H1 (cell line): ENCODE data around the gene OR5H1. TPM values are rescaled to one million over a fixed set of nuclear protein-coding genes. Genes with fewer than 3 reads are reported as not detected.

Source experiments
- CTCF ChIA-PET: fragments of 300-600 bp; sonication (Branson Sonifier 250); formaldehyde crosslinking; loops from one replicate; lab custom pipeline; 2021; ENCODE audit not compliant: partially characterized antibody; lab: Charles Lee
- POLR2A ChIA-PET: fragments of 300-600 bp; sonication (Branson Sonifier 250); formaldehyde crosslinking; loops from one replicate; lab custom pipeline; 2021; ENCODE audit warnings: inconsistent platforms; ENCODE audit not compliant: partially characterized antibody; lab: Charles Lee
- DNase-seq, 2 experiments: peaks; one replicate each; pipeline versions ENCODE4 v3.0.0 to v3.0.0-alpha.2; 2010 to 2022; ENCODE audit warnings: low spot score in 2 of 2, low read depth in 1 of 2, mixed read lengths in 1 of 2
- FAIRE-seq: peaks from 2 replicates; lab custom pipeline; 2011; peaks lifted over from hg19 to GRCh38; lab: Jason Lieb, UNC
- H2AFZ ChIP-seq: 2 replicates; pipeline ENCODE4 v1.8.1; 2012; ENCODE audit warnings: low read length, inconsistent platforms
- H2AK5ac ChIP-seq: 2 replicates; pipeline ENCODE4 v1.6.1; 2013; ENCODE audit warnings: low read depth, low read length
- H2BK120ac ChIP-seq: replicated peaks from 2 replicates; pipeline ENCODE3; 2013; ENCODE audit warnings: low read depth, low read length, inconsistent platforms
- H2BK12ac ChIP-seq: 2 replicates; pipeline ENCODE4 v1.6.1; 2013; ENCODE audit warnings: low read depth, low read length
- H2BK15ac ChIP-seq: 2 replicates; pipeline ENCODE4 v1.6.1; 2013; ENCODE audit warnings: low read length
- H2BK20ac ChIP-seq: 2 replicates; pipeline ENCODE4 v1.6.1; 2013; ENCODE audit warnings: low read length
- H2BK5ac ChIP-seq: 2 replicates; pipeline ENCODE4 v1.6.1; 2013; ENCODE audit warnings: low read depth, low read length
- H3K14ac ChIP-seq: 2 replicates; pipeline ENCODE4 v1.6.1; 2013; ENCODE audit warnings: inconsistent platforms; ENCODE audit not compliant: insufficient read length
- H3K18ac ChIP-seq: 2 replicates; pipeline ENCODE4 v1.6.1; 2013; ENCODE audit warnings: low read length; ENCODE audit errors: extremely low read depth
- H3K23ac ChIP-seq: 2 replicates; pipeline ENCODE4 v1.6.1; 2013; ENCODE audit warnings: inconsistent platforms; ENCODE audit not compliant: insufficient read length
- H3K23me2 ChIP-seq: 2 replicates; pipeline ENCODE4 v1.6.1; 2013; ENCODE audit warnings: low read depth, low read length
- H3K27ac ChIP-seq: 2 replicates; pipeline ENCODE4 v1.6.1; 2011; ENCODE audit warnings: low read depth, low read length, inconsistent platforms
- H3K27me3 ChIP-seq, 4 experiments: replicated peaks in 1 of 4; 1 replicate in 1 of 4; 2 replicates in 3 of 4; pipeline versions ENCODE4 v1.6.1 to v1.8.1; 2011 to 2013; ENCODE audit warnings: low read length in 3 of 4, mild to moderate bottlenecking in 3 of 4, inconsistent platforms in 2 of 4, mixed read lengths in 2 of 4, moderate library complexity in 1 of 4; ENCODE audit not compliant: control insufficient read depth in 3 of 4, insufficient read depth in 3 of 4; ENCODE audit errors: extremely low read depth in 1 of 4
- H3K36me3 ChIP-seq, 4 experiments: 2 replicates each; pipeline versions ENCODE4 v1.6.1 to v1.8.1; 2011 to 2013; ENCODE audit warnings: mild to moderate bottlenecking in 4 of 4, low read length in 3 of 4, moderate library complexity in 2 of 4, control low read depth in 1 of 4, inconsistent platforms in 1 of 4; ENCODE audit not compliant: insufficient read depth in 4 of 4, control insufficient read depth in 2 of 4
- H3K4ac ChIP-seq: replicated peaks from 2 replicates; pipeline ENCODE3; 2013; ENCODE audit warnings: low read length, low read depth, mixed read lengths, inconsistent platforms; ENCODE audit not compliant: insufficient read length
- H3K4me1 ChIP-seq, 4 experiments: replicated peaks in 1 of 4; 1 replicate in 1 of 4; 2 replicates in 3 of 4; pipeline versions ENCODE4 v1.6.1 to v1.8.1; 2011 to 2013; ENCODE audit warnings: low read length in 3 of 4, inconsistent platforms in 2 of 4, mixed read lengths in 1 of 4; ENCODE audit not compliant: insufficient read depth in 4 of 4, control insufficient read depth in 3 of 4
- H3K4me2 ChIP-seq, 2 experiments: 2 replicates each; pipeline versions ENCODE4 v1.6.1 to v1.8.1; 2011 to 2013; ENCODE audit warnings: low read depth in 2 of 2, low read length in 2 of 2, control low read depth in 1 of 2, inconsistent platforms in 1 of 2, mild to moderate bottlenecking in 1 of 2; ENCODE audit not compliant: insufficient read depth in 1 of 2
- H3K4me3 ChIP-seq, 4 experiments: fragments of 200-600, 300-600 bp in 1 of 4; sonication (generic), shearing (Covaris generic), sonication (Bioruptor Twin) in 1 of 4; 2 replicates each; pipeline versions ENCODE4 v1.5.1 to v1.8.1; 2011 to 2016; ENCODE audit warnings: low read length in 4 of 4, low read depth in 3 of 4, control low read depth in 2 of 4, inconsistent platforms in 2 of 4, mild to moderate bottlenecking in 2 of 4, mixed read lengths in 1 of 4, moderate library complexity in 1 of 4; ENCODE audit not compliant: insufficient read depth in 2 of 4; ENCODE audit errors: extremely low read depth in 1 of 4
- H3K56ac ChIP-seq: replicated peaks from 2 replicates; pipeline ENCODE3; 2013; ENCODE audit warnings: low read depth, mild to moderate bottlenecking, mixed read lengths, low read length, inconsistent platforms; ENCODE audit not compliant: insufficient read length
- H3K79me1 ChIP-seq: 2 replicates; pipeline ENCODE4 v1.6.1; 2013; ENCODE audit warnings: low read depth, low read length, control low read depth
- H3K79me2 ChIP-seq, 2 experiments: 2 replicates each; pipeline versions ENCODE4 v1.6.1 to v1.8.1; 2012 to 2013; ENCODE audit warnings: low read length in 2 of 2, mild to moderate bottlenecking in 2 of 2, inconsistent platforms in 1 of 2; ENCODE audit not compliant: insufficient read depth in 2 of 2, control insufficient read depth in 1 of 2
- H3K9ac ChIP-seq, 4 experiments: replicated peaks in 1 of 4; 1 replicate in 1 of 4; 2 replicates in 3 of 4; pipeline versions ENCODE4 v1.6.1 to v1.8.1; 2011 to 2013; ENCODE audit warnings: low read depth in 3 of 4, low read length in 3 of 4, control low read depth in 2 of 4, mild to moderate bottlenecking in 2 of 4, moderate library complexity in 2 of 4, inconsistent platforms in 1 of 4; ENCODE audit errors: extremely low read depth in 1 of 4
- H3K9me3 ChIP-seq, 2 experiments: 2 replicates each; pipeline versions ENCODE4 v1.6.1 to v1.8.1; 2012 to 2013; ENCODE audit warnings: mild to moderate bottlenecking in 2 of 2, moderate library complexity in 2 of 2, control low read depth in 1 of 2, inconsistent platforms in 1 of 2, low read depth in 1 of 2, low read length in 1 of 2, mixed read lengths in 1 of 2; ENCODE audit not compliant: insufficient read depth in 2 of 2
- H4K20me1 ChIP-seq, 2 experiments: replicated peaks in 1 of 2; 2 replicates each; pipeline versions ENCODE3 to v1.8.1; 2011 to 2013; ENCODE audit warnings: inconsistent platforms in 2 of 2, low read length in 2 of 2, mild to moderate bottlenecking in 1 of 2; ENCODE audit not compliant: insufficient read depth in 2 of 2, control insufficient read depth in 1 of 2
- H4K5ac ChIP-seq: 2 replicates; pipeline ENCODE4 v1.6.1; 2013; ENCODE audit warnings: low read length, low read depth, mixed read lengths, inconsistent platforms; ENCODE audit not compliant: insufficient read length
- H4K8ac ChIP-seq: 2 replicates; pipeline ENCODE4 v1.8.0; 2013; ENCODE audit warnings: mild to moderate bottlenecking, moderate library complexity, low read length, inconsistent platforms; ENCODE audit not compliant: insufficient read depth; ENCODE audit errors: extremely low read depth
- H4K91ac ChIP-seq: replicated peaks from 2 replicates; pipeline ENCODE3; 2013; ENCODE audit warnings: low read length, mixed read lengths, inconsistent platforms; ENCODE audit not compliant: insufficient read length
- ASH2L ChIP-seq: fragments of 200-600, 300-600 bp; sonication (generic); IDR thresholded peaks from one replicate; pipeline ENCODE4 v1.7.1; 2017; ENCODE audit warnings: low read length
- BCL11A ChIP-seq, 2 experiments: IDR thresholded peaks; one replicate each; pipeline ENCODE4 v1.6.1; 2011; ENCODE audit warnings: low read depth in 2 of 2, low read length in 2 of 2, mild to moderate bottlenecking in 2 of 2
- CREB1 ChIP-seq: IDR thresholded peaks from 2 replicates; pipeline ENCODE4 v1.6.1; 2012; ENCODE audit warnings: inconsistent platforms
- EGR1 ChIP-seq: IDR thresholded peaks from 2 replicates; pipeline ENCODE4 v1.6.1; 2011; ENCODE audit warnings: low read depth, low read length, borderline replicate concordance
- EP300 ChIP-seq, 2 experiments: IDR thresholded peaks; 1 replicate in 1 of 2; 2 replicates in 1 of 2; pipeline ENCODE4 v1.6.1; 2011 to 2012; ENCODE audit warnings: low read depth in 2 of 2, low read length in 2 of 2, mild to moderate bottlenecking in 2 of 2, borderline replicate concordance in 1 of 2, inconsistent platforms in 1 of 2, moderate library complexity in 1 of 2
- EZH2 ChIP-seq: fragments of 200-600 bp; sonication (generic); IDR thresholded peaks from 2 replicates; pipeline ENCODE4 v1.7.1; 2012; ENCODE audit warnings: low read depth, mild to moderate bottlenecking, moderate library complexity, low read length, inconsistent platforms; ENCODE audit not compliant: severe bottlenecking
- GTF2F1 ChIP-seq: IDR thresholded peaks from 2 replicates; pipeline ENCODE4 v1.6.1; 2012; ENCODE audit warnings: low read depth, low read length, improper control_type of control experiment, borderline replicate concordance
- PHF8 ChIP-seq: fragments of 200-600 bp; sonication (generic); conservative IDR thresholded peaks from 2 replicates; pipeline ENCODE4 v1.7.1; 2012; ENCODE audit warnings: low read depth, mild to moderate bottlenecking, inconsistent platforms, low read length, moderate library complexity
- RAD21 ChIP-seq, 2 experiments: IDR thresholded peaks in 1 of 2; conservative IDR thresholded peaks in 1 of 2; 2 replicates each; pipeline ENCODE4 v1.6.1; 2011; ENCODE audit warnings: low read depth in 2 of 2, low read length in 2 of 2, improper control_type of control experiment in 1 of 2, inconsistent platforms in 1 of 2, mild to moderate bottlenecking in 1 of 2, moderate library complexity in 1 of 2
- SAP30 ChIP-seq: fragments of 300-600 bp; sonication (generic); IDR thresholded peaks from 2 replicates; pipeline ENCODE4 v1.7.1; 2012; ENCODE audit warnings: low read length, moderate library complexity, mild to moderate bottlenecking, inconsistent platforms; ENCODE audit not compliant: insufficient read depth, insufficient replicate concordance
- SIRT6 ChIP-seq: IDR thresholded peaks from one replicate; pipeline ENCODE4 v1.7.1; 2012; ENCODE audit warnings: low read length, inconsistent platforms
- SRF ChIP-seq: IDR thresholded peaks from 2 replicates; pipeline ENCODE4 v1.6.1; 2011; ENCODE audit warnings: mild to moderate bottlenecking, low read depth, low read length, moderate library complexity
- WGBS, 2 experiments: shearing (Covaris generic) in 1 of 2; methylation state at CpG; one replicate each; pipeline versions ENCODE4 v1.1.6 to v1.1.7; 2013 to 2015; ENCODE audit warnings: low lambda C conversion rate in 2 of 2, mixed read lengths in 2 of 2, inconsistent platforms in 1 of 2, low coverage in 1 of 2, missing lambda C conversion rate in 1 of 2; ENCODE audit not compliant: insufficient replicate concordance in 2 of 2, insufficient coverage in 1 of 2, insufficient read length in 1 of 2; ENCODE audit errors: extremely low coverage in 1 of 2, missing lambda C conversion rate in 1 of 2; 5-methylcytosine and 5-hydroxymethylcytosine counted together
- polyA plus RNA-seq, 7 experiments: library from polyadenylated mRNA; depleted of rRNA in 3 of 7; stranded (reverse) in 5 of 7; unstranded in 2 of 7; fragments of >200 nt in 5 of 7; fragments of 200-250 nt in 2 of 7; gene quantifications; 1 replicate in 5 of 7; 2 replicates in 1 of 7; 4 replicates in 1 of 7; pipeline versions ENCODE4 v1.2.1 to v1.2.3, GENCODE V29; 2011 to 2013; ENCODE audit warnings: missing spikeins in 2 of 7, mixed read lengths in 2 of 7
- total RNA-seq: library from RNA; stranded (reverse); fragmentation: NEBNext Ultra II Directional; extraction: Animal tissue kit (Norgen Biotek cat#: 25700); gene quantifications from 2 replicates; pipeline ENCODE4 v1.2.1, GENCODE V29; 2021
- TF ChIP-seq, protein P1 (sequence below): IDR thresholded peaks from 2 replicates; pipeline ENCODE4 v1.6.1; 2012; ENCODE audit warnings: inconsistent platforms

OR5H1 gene
- total and polyA plus RNA-seq, 2 of the 8 experiments (the other 6 are each of a cell fraction or from before 2014, with no cell fraction given) = not detected

DNA sequence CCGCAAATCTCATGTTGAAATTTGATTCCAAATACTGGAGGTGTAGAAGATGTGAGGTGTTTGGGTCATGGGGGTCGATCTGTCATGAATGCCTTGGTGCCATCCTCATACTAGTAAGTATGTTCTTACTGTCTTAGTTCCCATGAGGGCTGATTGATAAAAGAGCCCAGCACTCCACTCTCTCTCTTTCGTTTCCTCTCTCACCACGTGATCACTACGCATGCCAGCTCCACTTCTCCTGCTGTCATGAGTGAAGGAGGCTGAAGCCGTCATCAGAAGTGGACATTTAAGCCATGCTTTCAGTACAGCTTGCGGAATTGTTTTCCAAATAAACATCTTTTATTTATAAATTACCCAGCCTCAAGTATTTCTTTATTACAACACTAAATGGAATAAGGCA is 42.1 kb downstream of the OR5H1 start:
- H3K79me1 ChIP-seq = no peaks in the 10 kb centered on the region
- no peak overlapping the region for H3K18ac ChIP-seq
- no peak overlapping the region for H3K4me3 ChIP-seq
- H3K9me3 ChIP-seq = peaks cover 3 to 10% of the 10 kb centered on the region in 2 experiments; a peak in 3 of 4 replicates
- no peaks in the 10 kb centered on the region for H3K79me2 ChIP-seq
- H2BK5ac ChIP-seq = no peak overlapping the region
- no peak overlapping the region for H2BK20ac ChIP-seq
- no peak overlapping the region for H3K14ac ChIP-seq
- ChIA-PET CTCF (interaction anchor here (0.9 to 1.8 kb wide), 5 partner anchors 10 to 157 kb away, joined by 3 to 6 read pairs (median 3); no protein-coding TSS in a partner anchor), POLR2A (no interaction called here)
- no peak overlapping the region for H2BK15ac ChIP-seq
- H3K27ac ChIP-seq = no peak overlapping the region
- no peak overlapping the region for H3K4ac ChIP-seq
- no peak overlapping the region for H2BK120ac ChIP-seq
- peaks cover 0 to 3% (median 0%) of the 10 kb centered on the region in 4 experiments; a peak in 1 of 8 replicates for H3K36me3 ChIP-seq
- 89% methylated on average over 7 of the region's 7 CpGs; no CpG with 5 or more reads in 1 of the 2 experiments for WGBS, 2 experiments
- no peaks in the 10 kb centered on the region for H3K4me1 ChIP-seq
- no peak overlapping the region for H3K9ac ChIP-seq
- H4K20me1 ChIP-seq = no peaks in the 10 kb centered on the region
- TF ChIP-seq, protein P1, sequence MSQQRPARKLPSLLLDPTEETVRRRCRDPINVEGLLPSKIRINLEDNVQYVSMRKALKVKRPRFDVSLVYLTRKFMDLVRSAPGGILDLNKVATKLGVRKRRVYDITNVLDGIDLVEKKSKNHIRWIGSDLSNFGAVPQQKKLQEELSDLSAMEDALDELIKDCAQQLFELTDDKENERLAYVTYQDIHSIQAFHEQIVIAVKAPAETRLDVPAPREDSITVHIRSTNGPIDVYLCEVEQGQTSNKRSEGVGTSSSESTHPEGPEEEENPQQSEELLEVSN = no peak
- TF ChIP-seq PHF8 = no peak
- no peak for TF ChIP-seq CREB1
- TF ChIP-seq SRF = no peak
- no peak for TF ChIP-seq EZH2
- no peak for TF ChIP-seq GTF2F1
- TF ChIP-seq SAP30 = no peak
- TF ChIP-seq BCL11A (IDR thresholded peaks at IDR 0.05; ENCODE audit: low read depth in 2 of 2, low read length in 2 of 2) = no peak
- TF ChIP-seq SIRT6 = no peak
- TF ChIP-seq ASH2L = no peak
- TF ChIP-seq EP300 (IDR thresholded peaks at IDR 0.05; ENCODE audit: borderline replicate concordance in 1 of 2, low read depth in 2 of 2, low read length in 2 of 2) = no peak
- no peak for TF ChIP-seq EGR1
- TF ChIP-seq RAD21 (IDR thresholded peaks at IDR 0.05 in 1 of 2, conservative IDR thresholded peaks at IDR 0.05 in 1 of 2; ENCODE audit: low read depth in 2 of 2, low read length in 2 of 2) = no peak
- H2AK5ac ChIP-seq = no peak overlapping the region
- no peak overlapping the region for H4K8ac ChIP-seq
- DNase-seq (no peak), FAIRE-seq (no peak)
- no peak overlapping the region for H4K5ac ChIP-seq
- no peaks in the 10 kb centered on the region for H3K23me2 ChIP-seq
- no peak overlapping the region for H2BK12ac ChIP-seq
- no peak overlapping the region for H2AFZ ChIP-seq
- H3K4me2 ChIP-seq = no peak overlapping the region
- no peak overlapping the region for H3K23ac ChIP-seq
- no peaks in the 10 kb centered on the region for H3K27me3 ChIP-seq
- no peak overlapping the region for H3K56ac ChIP-seq
- H4K91ac ChIP-seq = no peak overlapping the region
